ENCODE data around the gene TSPAN18.

The TSPAN18 gene

DNA sequence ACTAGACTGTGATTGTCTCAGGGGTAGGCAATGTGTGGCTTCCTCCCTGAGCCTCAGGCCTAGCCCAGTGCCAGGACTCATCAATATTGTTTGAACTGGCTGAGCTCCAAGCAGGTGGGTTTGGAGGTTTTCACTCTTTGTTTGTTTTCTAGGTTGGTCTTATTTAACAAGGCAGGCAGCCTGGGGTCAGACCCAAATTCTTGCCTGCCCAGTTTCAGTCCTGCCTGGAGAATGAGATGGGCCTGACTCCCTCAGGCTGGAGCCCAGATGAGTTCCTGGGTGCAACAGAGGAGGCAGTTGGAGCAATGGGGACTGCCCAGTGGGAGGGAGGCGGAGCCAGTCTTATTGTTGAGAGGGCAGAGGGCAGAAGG, 252.2 kb downstream of the TSPAN18 start:
- H3K4me1 ChIP-seq (ENCODE audit: insufficient read depth, low read length, severe bottlenecking): no peaks in the 10 kb centered on the region
- TF ChIP-seq EZH2 (IDR thresholded peaks at IDR 0.05; ENCODE audit: borderline replicate concordance, low read length): no peak
- TF ChIP-seq, protein P1, sequence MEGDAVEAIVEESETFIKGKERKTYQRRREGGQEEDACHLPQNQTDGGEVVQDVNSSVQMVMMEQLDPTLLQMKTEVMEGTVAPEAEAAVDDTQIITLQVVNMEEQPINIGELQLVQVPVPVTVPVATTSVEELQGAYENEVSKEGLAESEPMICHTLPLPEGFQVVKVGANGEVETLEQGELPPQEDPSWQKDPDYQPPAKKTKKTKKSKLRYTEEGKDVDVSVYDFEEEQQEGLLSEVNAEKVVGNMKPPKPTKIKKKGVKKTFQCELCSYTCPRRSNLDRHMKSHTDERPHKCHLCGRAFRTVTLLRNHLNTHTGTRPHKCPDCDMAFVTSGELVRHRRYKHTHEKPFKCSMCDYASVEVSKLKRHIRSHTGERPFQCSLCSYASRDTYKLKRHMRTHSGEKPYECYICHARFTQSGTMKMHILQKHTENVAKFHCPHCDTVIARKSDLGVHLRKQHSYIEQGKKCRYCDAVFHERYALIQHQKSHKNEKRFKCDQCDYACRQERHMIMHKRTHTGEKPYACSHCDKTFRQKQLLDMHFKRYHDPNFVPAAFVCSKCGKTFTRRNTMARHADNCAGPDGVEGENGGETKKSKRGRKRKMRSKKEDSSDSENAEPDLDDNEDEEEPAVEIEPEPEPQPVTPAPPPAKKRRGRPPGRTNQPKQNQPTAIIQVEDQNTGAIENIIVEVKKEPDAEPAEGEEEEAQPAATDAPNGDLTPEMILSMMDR (IDR thresholded peaks at IDR 0.05; ENCODE audit: low read length): no peak

DNA sequence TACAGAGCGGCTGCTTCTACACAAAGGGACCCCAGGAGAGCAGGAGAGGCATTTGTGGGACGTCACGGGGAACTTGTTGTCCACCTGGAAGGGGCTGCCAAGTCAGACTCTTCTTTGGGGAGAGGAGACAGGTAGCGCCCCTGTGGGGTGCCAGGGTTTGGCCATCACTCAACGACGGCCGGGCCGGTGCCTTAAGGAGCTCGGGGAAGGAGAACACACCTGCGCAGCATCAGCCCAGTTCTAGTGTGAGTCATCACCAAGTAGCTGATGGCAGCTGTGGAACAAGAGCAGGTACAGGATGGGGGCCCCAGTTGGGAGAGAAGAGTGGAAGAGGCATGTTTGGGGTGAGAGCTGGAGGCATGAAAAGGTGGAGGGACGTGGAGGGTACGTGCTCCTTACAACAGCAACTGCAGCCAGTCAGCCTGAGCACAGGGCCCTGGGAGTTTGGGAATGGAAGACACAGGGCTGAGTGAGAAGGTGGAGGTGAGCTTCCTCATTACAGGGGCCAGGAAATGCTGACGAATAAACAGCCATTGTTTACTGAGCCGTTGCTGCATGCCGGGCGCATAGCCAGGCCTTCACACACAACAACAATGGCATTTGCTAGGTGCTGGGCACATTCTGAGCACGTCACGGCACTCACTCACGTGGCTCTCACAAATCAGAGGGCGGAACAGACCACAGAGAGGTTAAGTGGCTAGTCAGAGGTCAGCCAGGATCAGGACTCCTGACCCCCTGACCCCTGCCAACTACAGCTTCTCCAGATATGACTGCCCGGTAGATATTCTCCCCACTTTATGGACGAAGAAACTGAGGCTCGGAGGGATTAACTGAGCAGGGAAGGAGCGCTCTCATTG, 253.0 kb downstream of the TSPAN18 start:
- H4K20me1 ChIP-seq (ENCODE audit: insufficient read depth, low read length): no peaks in the 10 kb centered on the region

More for the DNA sequence above, 252.2 kb downstream of the TSPAN18 start:
- Histone ChIP-seq H3K9me3 (ENCODE audit: low read length) (no peaks in the 10 kb centered on the region), H3K79me2 (ENCODE audit: insufficient read depth, low read length) (no peaks in the 10 kb centered on the region), H2AFZ (ENCODE audit: low read length) (no peak overlapping the region), H3K36me3 (ENCODE audit: insufficient read depth, low read length) (no peaks in the 10 kb centered on the region), H3K27me3 (ENCODE audit: insufficient read depth, low read length) (no peaks in the 10 kb centered on the region; the same call in 1 of the 2 replicates), H3K9me2 (ENCODE audit: low read depth, low read length) (no peaks in the 10 kb centered on the region), H3K27ac (ENCODE audit: low read depth, low read length, poor library complexity, severe bottlenecking) (no peak overlapping the region), H4K20me1 (ENCODE audit: insufficient read depth, low read length) (no peaks in the 10 kb centered on the region), H3K9ac (ENCODE audit: low read length) (no peak overlapping the region), H3K4me3 (ENCODE audit: low read depth, low read length, poor library complexity, severe bottlenecking) (no peak overlapping the region), H3F3A (ENCODE audit: insufficient read depth, low read length) (no peaks in the 10 kb centered on the region), H3K4me2 (ENCODE audit: low read length) (no peak overlapping the region)

DNA sequence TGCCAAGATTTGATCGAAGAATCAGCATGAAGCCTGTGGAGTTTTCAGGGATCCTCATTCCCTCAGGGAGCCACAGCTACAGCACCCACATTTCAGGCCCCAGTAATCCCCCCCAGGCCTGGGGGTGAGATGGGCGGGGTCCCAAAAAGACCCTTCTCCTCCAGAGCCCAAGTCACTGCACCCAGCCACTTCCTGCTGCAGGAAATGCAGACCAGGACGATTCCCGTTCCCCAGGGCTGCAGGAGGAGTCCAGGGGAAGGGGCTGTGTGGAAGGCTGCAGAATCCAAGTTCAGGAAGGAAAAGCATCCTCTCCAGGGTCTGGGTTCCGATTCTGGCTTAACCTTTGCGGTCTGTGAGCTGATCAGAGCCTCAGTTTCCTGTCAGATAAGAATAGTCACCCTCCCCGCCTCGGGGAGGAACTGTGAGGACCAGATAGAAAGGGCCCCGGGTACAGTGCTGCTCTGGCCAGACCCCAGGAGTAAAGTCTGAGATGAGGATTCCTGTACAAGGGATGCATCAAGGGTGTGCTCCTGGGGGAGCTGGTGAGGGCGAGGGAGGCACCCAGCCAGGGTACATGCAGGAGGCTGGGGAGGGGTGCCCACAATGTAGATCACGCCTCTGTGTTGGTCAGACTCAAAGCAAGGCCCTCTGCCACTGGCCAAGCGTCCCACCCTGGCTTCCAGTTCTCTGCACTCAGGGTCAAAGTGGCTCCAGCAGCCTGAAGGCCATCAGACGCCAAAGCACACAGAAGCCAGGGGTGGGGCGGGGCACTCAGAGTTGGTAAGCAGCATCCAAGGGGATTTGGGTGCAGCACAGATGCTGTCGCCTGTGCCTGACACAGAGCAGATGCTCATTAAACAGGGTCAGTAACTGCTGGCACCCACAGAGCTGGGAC, 254.0 kb downstream of the TSPAN18 start:
- Histone ChIP-seq H3K4me1 (ENCODE audit: insufficient read depth, low read length, severe bottlenecking) (no peaks in the 10 kb centered on the region), H3K36me3 (ENCODE audit: insufficient read depth, low read length) (no peaks in the 10 kb centered on the region), H3K27me3 (ENCODE audit: insufficient read depth, low read length) (peaks cover 4% of the 10 kb centered on the region; the same call in 1 of the 2 replicates), H2AFZ (ENCODE audit: low read length) (no peak overlapping the region), H4K20me1 (ENCODE audit: insufficient read depth, low read length) (no peaks in the 10 kb centered on the region), H3K4me2 (ENCODE audit: low read length) (no peak overlapping the region), H3K9me2 (ENCODE audit: low read depth, low read length) (no peaks in the 10 kb centered on the region), H3K79me2 (ENCODE audit: insufficient read depth, low read length) (no peaks in the 10 kb centered on the region), H3F3A (ENCODE audit: insufficient read depth, low read length) (no peaks in the 10 kb centered on the region), H3K4me3 (ENCODE audit: low read depth, low read length, poor library complexity, severe bottlenecking) (no peak overlapping the region), H3K9me3 (ENCODE audit: low read length) (no peaks in the 10 kb centered on the region), H3K9ac (ENCODE audit: low read length) (no peak overlapping the region), H3K27ac (ENCODE audit: low read depth, low read length, poor library complexity, severe bottlenecking) (no peak overlapping the region)
- TF ChIP-seq, protein P1 (IDR thresholded peaks at IDR 0.05; ENCODE audit: low read length): no peak
- TF ChIP-seq EZH2 (IDR thresholded peaks at IDR 0.05; ENCODE audit: borderline replicate concordance, low read length): no peak

More for the DNA sequence above, 253.0 kb downstream of the TSPAN18 start:
- no peaks in the 10 kb centered on the region for H3K4me1 ChIP-seq (ENCODE audit: insufficient read depth, low read length, severe bottlenecking)
- no peaks in the 10 kb centered on the region for H3K36me3 ChIP-seq (ENCODE audit: insufficient read depth, low read length)
- H3K9ac ChIP-seq (ENCODE audit: low read length): no peak overlapping the region
- TF ChIP-seq, protein P1 (IDR thresholded peaks at IDR 0.05; ENCODE audit: low read length): no peak
- no peak for TF ChIP-seq EZH2 (IDR thresholded peaks at IDR 0.05; ENCODE audit: borderline replicate concordance, low read length)
- no peak overlapping the region for H2AFZ ChIP-seq (ENCODE audit: low read length)
- no peak overlapping the region for H3K27ac ChIP-seq (ENCODE audit: low read depth, low read length, poor library complexity, severe bottlenecking)
- no peaks in the 10 kb centered on the region for H3F3A ChIP-seq (ENCODE audit: insufficient read depth, low read length)
- H3K79me2 ChIP-seq (ENCODE audit: insufficient read depth, low read length): no peaks in the 10 kb centered on the region
- H3K4me3 ChIP-seq (ENCODE audit: low read depth, low read length, poor library complexity, severe bottlenecking): no peak overlapping the region
- H3K27me3 ChIP-seq (ENCODE audit: insufficient read depth, low read length): peaks cover 4% of the 10 kb centered on the region; the same call in 1 of the 2 replicates
- no peak overlapping the region for H3K4me2 ChIP-seq (ENCODE audit: low read length)
- H3K9me2 ChIP-seq (ENCODE audit: low read depth, low read length): no peaks in the 10 kb centered on the region
- no peaks in the 10 kb centered on the region for H3K9me3 ChIP-seq (ENCODE audit: low read length)

Data from OCI-LY1 (cell line).